H54 (cell line): ENCODE data around the gene PSMB7.
"Not testable (repeated sequence)": the region's sequence is repeated elsewhere in the genome, so short reads cannot be mapped to it uniquely, and the experiment has no call there.

Experiments
- DNase-seq: peaks from one replicate; pipeline ENCODE4 v3.0.0; 2011; ENCODE audit warnings: low spot score, mixed read lengths; ENCODE audit not compliant: insufficient read length
- FAIRE-seq: peaks from 3 replicates; lab custom pipeline; 2011; peaks lifted over from hg19 to GRCh38; lab: Jason Lieb, UNC
- POLR2A ChIP-seq: IDR thresholded peaks from 2 replicates; pipeline ENCODE4 v1.6.1; 2011; ENCODE audit warnings: low read depth, mild to moderate bottlenecking, low read length

The PSMB7 gene

GRCh38 chr9:124436320-124436719 lies 21.1 kb upstream of the PSMB7 start:
- no peak for FAIRE-seq
- no peak for TF ChIP-seq POLR2A
- no peak for DNase-seq

GRCh38 chr9:124429530-124429867 lies 14.3 kb upstream of the PSMB7 start:
- FAIRE-seq: no peak
- no peak for DNase-seq
- TF ChIP-seq POLR2A: no peak

- no peak for TF ChIP-seq POLR2A
- no peak for FAIRE-seq
- no peak for DNase-seq
Observed at GRCh38 chr9:124428751-124429529, 13.7 kb upstream of the PSMB7 start.

- FAIRE-seq (no peak), DNase-seq (no peak)
- TF ChIP-seq POLR2A: no peak
Observed at GRCh38 chr9:124427281-124427680, 12.0 kb upstream of the PSMB7 start.

- DNase-seq (no peak), FAIRE-seq (no peak)
Observed at GRCh38 chr9:124426361-124426760, 11.1 kb upstream of the PSMB7 start.

GRCh38 chr9:124425733-124426132 lies 10.5 kb upstream of the PSMB7 start:
- DNase-seq, FAIRE-seq: not testable (repeated sequence)

More at GRCh38 chr9:124426361-124426760, 11.1 kb upstream of the PSMB7 start:
- TF ChIP-seq POLR2A: no peak

GRCh38 chr9:124423591-124423990 lies 8.3 kb upstream of the PSMB7 start:
- no peak for TF ChIP-seq POLR2A
- DNase-seq (no peak), FAIRE-seq (no peak)

- no peak for DNase-seq
- TF ChIP-seq POLR2A: no peak
- no peak for FAIRE-seq
Observed at GRCh38 chr9:124423155-124423554, 7.9 kb upstream of the PSMB7 start.

GRCh38 chr9:124420991-124421543 lies 5.8 kb upstream of the PSMB7 start:
- no peak for DNase-seq
- TF ChIP-seq POLR2A: no peak
- no peak for FAIRE-seq

GRCh38 chr9:124419832-124420489 lies 4.7 kb upstream of the PSMB7 start:
- DNase-seq (no peak), FAIRE-seq (no peak)

GRCh38 chr9:124415852-124416484 lies 726 bp upstream of the PSMB7 start:
- no peak for TF ChIP-seq POLR2A
- FAIRE-seq (no peak), DNase-seq (no peak)

More at GRCh38 chr9:124419832-124420489, 4.7 kb upstream of the PSMB7 start:
- no peak for TF ChIP-seq POLR2A

- FAIRE-seq (no peak), DNase-seq (no peak)
- no peak for TF ChIP-seq POLR2A
Observed at GRCh38 chr9:124414612-124415011, 630 bp downstream of the PSMB7 start.

GRCh38 chr9:124412228-124412575 lies 3.0 kb downstream of the PSMB7 start:
- FAIRE-seq (peak; percentile 81), DNase-seq (no peak)
- no peak for TF ChIP-seq POLR2A
